Adrenal gland (tissue), 12 donors: ENCODE data around the gene SLCO2A1. TPM values are rescaled to one million over a fixed set of nuclear protein-coding genes. Genes with fewer than 3 reads are reported as not detected.

Experiments
- DNase-seq, 7 donors: peaks; one replicate each; pipeline ENCODE4 v3.0.0-alpha.2; 2019 to 2020
- H3K27ac ChIP-seq, 5 donors: fragments of 200-600 bp; sonication (generic) in 4 of 5; 1 replicate in 3 of 5; 2 replicates in 2 of 5; pipeline versions ENCODE4 v1.5.1 to v1.8.0; 2016 to 2020; ENCODE audit warnings: mild to moderate bottlenecking in 1 of 5
- H3K27me3 ChIP-seq: fragments of 200-600 bp; 2 replicates; pipeline ENCODE4 v1.8.0; 2021
- H3K36me3 ChIP-seq, 2 donors: fragments of 200-600 bp; replicated peaks in 1 of 2; 1 replicate in 1 of 2; 2 replicates in 1 of 2; pipeline versions ENCODE4 v1.5.1 to v1.8.0; 2018 to 2022
- H3K4me1 ChIP-seq, 2 donors: fragments of 200-600 bp; replicated peaks in 1 of 2; 1 replicate in 1 of 2; 2 replicates in 1 of 2; pipeline versions ENCODE4 v1.5.1 to v1.8.0; 2018 to 2021
- H3K4me3 ChIP-seq, 4 donors: fragments of 200-600 bp; sonication (generic) in 3 of 4; one replicate each; pipeline ENCODE4 v1.5.1; 2016 to 2018
- H3K9me3 ChIP-seq, 3 donors: fragments of 200-600 bp; sonication (generic) in 1 of 3; replicated peaks in 1 of 3; 1 replicate in 2 of 3; 2 replicates in 1 of 3; pipeline versions ENCODE4 v1.5.1 to v1.8.0; 2016 to 2021
- POLR2A ChIP-seq, 2 donors: fragments of 450-650 bp; IDR thresholded peaks; one replicate each; pipeline ENCODE4 v1.6.1; 2017; ENCODE audit warnings: antibody characterized with exemption in 2 of 2, mild to moderate bottlenecking in 2 of 2, moderate library complexity in 1 of 2
- WGBS, 4 donors: extraction: QIAGEN DNeasy Blood & Tissue Kit in 2 of 4; methylation state at CpG; one replicate each; pipeline versions ENCODE4 v1.1.5 to v1.1.7; 2013 to 2017; 5-methylcytosine and 5-hydroxymethylcytosine counted together
- intact Hi-C, 2 donors: fragments of 100-400 bp; cut with DNase I; formaldehyde crosslinking; loops; one replicate each; pipeline versions ENCODE4 v1.14.1 to v1.15.0; 2022 to 2023
- polyA plus RNA-seq, 3 donors: library from polyadenylated mRNA; stranded (reverse); fragments of 200-250 nt in 2 of 3; fragments of 350-450 nt in 1 of 3; fragmentation: Illumina TruSeq in 1 of 3; extraction: RNeasy Lipid Tissue Mini Kit (QIAGEN cat#74804) in 1 of 3; gene quantifications; one replicate each; pipeline ENCODE4 v1.2.3, GENCODE V29; 2013 to 2014
- total RNA-seq, 9 donors: library from RNA; depleted of rRNA in 4 of 9; stranded (reverse); fragments of >200 nt in 4 of 9; fragments of 120-200 nt in 1 of 9; fragmentation: NEBNext Ultra II Directional in 1 of 9; extraction: Animal tissue kit (Norgen Biotek cat#: 25700) in 1 of 9; gene quantifications; one replicate each; pipeline versions ENCODE4 v1.1.0 to v1.2.4, GENCODE V29; 2013 to 2023
- TF ChIP-seq, protein P1 (sequence below), 6 experiments: fragments of 450-650 bp in 4 of 6; fragments of 200-600 bp in 2 of 6; sonication (generic) in 1 of 6; IDR thresholded peaks; 1 replicate in 5 of 6; 2 replicates in 1 of 6; pipeline versions ENCODE4 v1.5.1 to v1.8.0; 2016 to 2021; ENCODE audit warnings: antibody characterized with exemption in 6 of 6, mild to moderate bottlenecking in 2 of 6, moderate library complexity in 1 of 6
- donor health status: healthy with polysubstance abuse.
- donor health status: Bipolar disorder and iron deficiency.
- donor health status: DM: yes; HTN: yes; CAD: no.
- donor health status: DM: no; HTN: no; CAD: no.
- donor health status: DM: no; HTN: no; CAD: no.
- donor health status: DM: yes; HTN: yes; CAD: no.

Gene SLCO2A1
- total and polyA plus RNA-seq, 12 donors: 2.3 to 141 (median 29.5) TPM

DNA sequence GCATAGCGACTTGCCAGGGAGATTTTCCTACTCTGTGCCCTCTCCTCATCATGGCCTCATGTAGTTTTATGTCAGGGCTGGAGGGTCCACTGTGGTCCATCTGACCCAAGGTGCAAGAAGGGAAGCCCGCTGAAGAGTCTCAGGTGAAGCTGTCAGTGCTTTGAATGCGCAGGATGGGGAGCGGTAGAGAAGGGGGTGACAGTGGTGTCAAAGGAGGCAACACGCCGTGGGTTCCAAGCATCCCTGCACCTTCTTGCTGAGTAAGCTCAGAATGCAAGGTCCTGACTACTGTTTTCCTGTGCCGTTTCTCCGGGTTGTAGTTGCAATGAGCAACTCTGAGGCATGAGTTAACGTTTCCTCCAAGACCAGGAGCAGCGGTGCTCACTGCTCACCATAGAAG is 89.2 kb downstream of the SLCO2A1 start:
- Histone ChIP-seq H3K36me3 (no peaks in the 10 kb centered on the region), H3K4me1 (no peaks in the 10 kb centered on the region), H3K4me3 (no peak overlapping the region), H3K27me3 (no peaks in the 10 kb centered on the region), H3K9me3 (no peaks in the 10 kb centered on the region), H3K27ac (no peak overlapping the region)
- TF ChIP-seq, protein P1, sequence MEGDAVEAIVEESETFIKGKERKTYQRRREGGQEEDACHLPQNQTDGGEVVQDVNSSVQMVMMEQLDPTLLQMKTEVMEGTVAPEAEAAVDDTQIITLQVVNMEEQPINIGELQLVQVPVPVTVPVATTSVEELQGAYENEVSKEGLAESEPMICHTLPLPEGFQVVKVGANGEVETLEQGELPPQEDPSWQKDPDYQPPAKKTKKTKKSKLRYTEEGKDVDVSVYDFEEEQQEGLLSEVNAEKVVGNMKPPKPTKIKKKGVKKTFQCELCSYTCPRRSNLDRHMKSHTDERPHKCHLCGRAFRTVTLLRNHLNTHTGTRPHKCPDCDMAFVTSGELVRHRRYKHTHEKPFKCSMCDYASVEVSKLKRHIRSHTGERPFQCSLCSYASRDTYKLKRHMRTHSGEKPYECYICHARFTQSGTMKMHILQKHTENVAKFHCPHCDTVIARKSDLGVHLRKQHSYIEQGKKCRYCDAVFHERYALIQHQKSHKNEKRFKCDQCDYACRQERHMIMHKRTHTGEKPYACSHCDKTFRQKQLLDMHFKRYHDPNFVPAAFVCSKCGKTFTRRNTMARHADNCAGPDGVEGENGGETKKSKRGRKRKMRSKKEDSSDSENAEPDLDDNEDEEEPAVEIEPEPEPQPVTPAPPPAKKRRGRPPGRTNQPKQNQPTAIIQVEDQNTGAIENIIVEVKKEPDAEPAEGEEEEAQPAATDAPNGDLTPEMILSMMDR (IDR thresholded peaks at IDR 0.05): no peak
- no peak for TF ChIP-seq POLR2A (IDR thresholded peaks at IDR 0.05)
- intact Hi-C loops: no loop called here
- DNase-seq: peak in 3 of 7 donors; percentile 3 to 30 (median 7)
- 83 to 95% (median 89%) methylated on average over 10 of the region's 10 CpGs for WGBS, 4 donors

DNA sequence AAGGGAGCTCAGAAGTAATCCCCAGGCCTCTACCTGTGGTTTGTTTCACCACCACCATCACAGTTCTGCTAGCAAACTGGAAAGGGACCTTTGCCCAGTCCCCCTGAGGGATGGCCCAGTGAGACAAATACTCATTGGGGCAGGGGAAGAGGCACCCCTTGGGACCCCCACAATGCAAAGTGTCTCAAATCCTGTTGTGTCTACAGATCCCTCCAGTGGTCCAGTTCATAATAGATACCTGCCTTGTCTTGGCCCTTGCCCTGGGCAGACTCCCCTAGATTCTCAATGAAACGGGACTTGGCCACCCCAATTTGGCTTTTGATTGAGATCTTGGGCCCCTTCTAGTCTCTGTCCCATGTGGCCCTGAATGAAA is 90.3 kb downstream of the SLCO2A1 start:
- intact Hi-C loops: no loop called here
- 59 to 89% (median 82%) methylated on average over 1 of the region's 1 CpG for whole genome bisulfite sequencing, 4 donors
- Histone ChIP-seq H3K4me1 (no peaks in the 10 kb centered on the region), H3K27ac (no peak overlapping the region), H3K27me3 (no peaks in the 10 kb centered on the region), H3K4me3 (no peak overlapping the region), H3K9me3 (no peaks in the 10 kb centered on the region), H3K36me3 (no peaks in the 10 kb centered on the region)
- DNase-seq: peak in 2 of 7 donors; percentile 13 to 28
- TF ChIP-seq, protein P1 (IDR thresholded peaks at IDR 0.05): no peak
- TF ChIP-seq POLR2A (IDR thresholded peaks at IDR 0.05): no peak

DNA sequence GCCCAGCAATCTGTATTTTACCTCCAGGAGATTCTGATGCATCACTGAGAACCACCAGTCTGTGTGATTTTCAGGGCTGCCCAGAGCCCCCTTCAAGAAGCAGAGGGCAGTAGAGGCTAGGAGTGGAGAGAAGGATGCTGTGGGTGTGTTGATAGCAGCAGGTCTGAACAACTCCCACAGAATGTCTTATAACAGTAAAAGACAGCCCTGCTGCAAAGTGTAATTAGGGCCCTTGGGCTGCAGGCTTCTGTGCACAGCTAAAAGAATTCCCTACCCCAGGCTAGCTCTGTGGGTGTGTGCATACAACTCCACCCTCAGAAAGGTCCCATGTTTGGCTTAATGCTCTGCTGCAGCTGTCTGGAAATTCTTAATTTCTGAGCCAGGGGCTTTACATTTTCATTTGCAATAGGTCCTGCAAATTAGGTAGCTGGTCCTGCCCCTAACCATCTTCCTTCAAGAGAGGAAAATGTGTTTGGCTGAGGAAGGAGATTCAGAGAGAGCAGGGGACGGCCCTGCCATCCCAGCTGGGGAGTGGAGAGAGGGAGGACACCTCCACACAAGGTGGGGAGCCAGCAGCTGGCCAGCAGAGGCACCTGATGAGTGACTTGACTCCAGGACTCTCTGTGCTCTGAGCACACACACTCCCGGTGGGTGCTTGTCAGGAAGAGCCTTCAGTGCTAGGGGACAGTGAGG is 90.8 kb downstream of the SLCO2A1 start:
- H3K27ac ChIP-seq: no peak overlapping the region
- intact Hi-C loops: no loop called here

DNA sequence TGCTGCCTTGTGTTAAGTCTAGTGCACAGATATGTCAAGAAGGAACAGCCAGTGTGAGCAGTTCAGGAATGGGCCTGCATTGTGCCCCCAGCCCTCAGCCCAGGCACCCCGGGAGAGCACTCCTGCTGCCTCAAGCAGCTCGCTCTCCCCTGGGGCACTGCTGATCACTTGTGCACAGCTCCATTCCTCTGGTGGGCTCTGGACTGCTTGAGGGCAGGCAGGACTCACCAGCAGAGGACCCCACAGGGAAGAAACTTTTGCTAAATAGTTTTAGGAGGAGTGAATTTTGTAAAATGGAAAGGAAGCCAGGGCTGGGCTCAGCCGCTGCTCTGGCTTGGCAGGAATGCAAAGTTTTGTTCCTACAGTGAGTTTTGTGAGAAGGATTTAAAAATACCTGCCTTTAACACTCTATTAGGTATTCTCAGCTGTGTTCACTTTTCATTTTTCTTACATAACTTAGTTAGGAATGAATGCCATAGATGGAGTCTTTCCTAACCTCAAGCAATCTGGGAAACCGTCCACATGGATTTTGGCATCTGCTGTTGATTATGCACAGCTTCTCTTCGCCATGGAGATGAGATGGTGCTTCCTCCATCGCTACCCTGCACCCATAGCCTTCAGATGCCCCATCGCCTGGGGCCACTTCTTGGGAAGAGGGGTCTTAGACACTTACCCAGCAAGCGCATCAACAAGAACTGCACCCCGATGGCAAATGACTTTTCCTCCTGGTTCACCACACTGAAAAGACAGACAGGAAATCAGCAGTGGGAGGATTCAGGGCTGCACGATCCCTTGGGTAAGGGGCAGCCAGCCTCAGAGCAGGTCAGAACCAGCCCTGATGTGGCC is 91.7 kb downstream of the SLCO2A1 start:
- no peaks in the 10 kb centered on the region for H3K4me1 ChIP-seq
- H3K27me3 ChIP-seq: no peaks in the 10 kb centered on the region
- H3K36me3 ChIP-seq: no peaks in the 10 kb centered on the region
- no peaks in the 10 kb centered on the region for H3K9me3 ChIP-seq
- TF ChIP-seq, protein P1 (IDR thresholded peaks at IDR 0.05): no peak
- TF ChIP-seq POLR2A (IDR thresholded peaks at IDR 0.05): no peak
- DNase-seq: peak in 3 of 7 donors; percentile 3 to 46 (median 13)
- H3K4me3 ChIP-seq: no peak overlapping the region
- H3K27ac ChIP-seq: no peak overlapping the region
- intact Hi-C loops: no loop called here
- 77 to 89% (median 85%) methylated on average over 7 to 10 of the region's 10 CpGs for WGBS, 4 donors

More for the DNA sequence above, 90.8 kb downstream of the SLCO2A1 start:
- H3K36me3 ChIP-seq: no peaks in the 10 kb centered on the region
- WGBS, 4 donors: 76 to 95% (median 82%) methylated on average over 2 of the region's 2 CpGs
- H3K27me3 ChIP-seq: no peaks in the 10 kb centered on the region
- peak in 1 of 7 donors; percentile 5 for DNase-seq
- TF ChIP-seq, protein P1 (IDR thresholded peaks at IDR 0.05): no peak
- no peak for TF ChIP-seq POLR2A (IDR thresholded peaks at IDR 0.05)
- H3K9me3 ChIP-seq: no peaks in the 10 kb centered on the region
- H3K4me3 ChIP-seq: no peak overlapping the region
- no peaks in the 10 kb centered on the region for H3K4me1 ChIP-seq
